Prostate gland (tissue), 2 donors: ENCODE measurements around the gene KCNG1. TPM values are rescaled to one million over a fixed set of nuclear protein-coding genes. Genes with fewer than 3 reads are reported as not detected.

Experiments
- DNase-seq: peaks from one replicate; pipeline ENCODE4 v3.0.0-alpha.2; 2019; ENCODE audit warnings: low spot score
- H3K27ac ChIP-seq, 2 donors: fragments of 200-600 bp; sonication (generic); 2 replicates each; pipeline ENCODE4 v1.5.1; 2017 to 2019
- H3K27me3 ChIP-seq: fragments of 200-600 bp; sonication (generic); replicated peaks from 2 replicates; pipeline ENCODE4 v1.5.1; 2019; ENCODE audit not compliant: insufficient read depth
- H3K36me3 ChIP-seq, 2 donors: fragments of 200-600 bp; sonication (generic); 1 replicate in 1 of 2; 2 replicates in 1 of 2; pipeline versions ENCODE4 v1.5.1 to v1.8.1; 2017 to 2019
- H3K4me1 ChIP-seq: fragments of 200-600 bp; sonication (generic); replicated peaks from 2 replicates; pipeline ENCODE4 v1.5.1; 2019
- H3K4me3 ChIP-seq, 2 donors: fragments of 200-600 bp; sonication (generic); 2 replicates each; pipeline ENCODE4 v1.5.1; 2017 to 2019
- H3K9me3 ChIP-seq: fragments of 200-600 bp; sonication (generic); 2 replicates; pipeline ENCODE4 v1.5.1; 2017
- CTCF ChIP-seq, 4 experiments: fragments of 200-600 bp in 2 of 4; fragments of 450-650 bp in 2 of 4; sonication (generic) in 2 of 4; IDR thresholded peaks; 1 replicate in 3 of 4; 2 replicates in 1 of 4; pipeline ENCODE4 v1.5.1; 2016 to 2019; ENCODE audit warnings: antibody characterized with exemption in 4 of 4, mild to moderate bottlenecking in 2 of 4, moderate library complexity in 2 of 4
- POLR2A ChIP-seq: fragments of 450-650 bp; IDR thresholded peaks from one replicate; pipeline ENCODE4 v1.6.1; 2016; ENCODE audit warnings: antibody characterized with exemption, mild to moderate bottlenecking
- POLR2AphosphoS5 ChIP-seq: sonication (generic); formaldehyde crosslinking; IDR thresholded peaks from one replicate; pipeline ENCODE4 v1.6.1; 2017; ENCODE audit warnings: antibody characterized with exemption
- WGBS: methylation state at CpG from one replicate; pipeline ENCODE4 v1.1.5; 2018; 5-methylcytosine and 5-hydroxymethylcytosine counted together
- intact Hi-C: fragments of 100-400 bp; cut with DNase I; formaldehyde crosslinking; loops from one replicate; pipeline ENCODE4 v1.14.2; 2022
- total RNA-seq, 2 donors: library from RNA; depleted of rRNA; stranded (reverse); fragments of >200 nt; gene quantifications; one replicate each; pipeline ENCODE4 v1.1.0, GENCODE V29; 2016

The KCNG1 gene
- total RNA-seq, 2 donors from 2014 or later = 6.8 to 57.9 TPM

DNA sequence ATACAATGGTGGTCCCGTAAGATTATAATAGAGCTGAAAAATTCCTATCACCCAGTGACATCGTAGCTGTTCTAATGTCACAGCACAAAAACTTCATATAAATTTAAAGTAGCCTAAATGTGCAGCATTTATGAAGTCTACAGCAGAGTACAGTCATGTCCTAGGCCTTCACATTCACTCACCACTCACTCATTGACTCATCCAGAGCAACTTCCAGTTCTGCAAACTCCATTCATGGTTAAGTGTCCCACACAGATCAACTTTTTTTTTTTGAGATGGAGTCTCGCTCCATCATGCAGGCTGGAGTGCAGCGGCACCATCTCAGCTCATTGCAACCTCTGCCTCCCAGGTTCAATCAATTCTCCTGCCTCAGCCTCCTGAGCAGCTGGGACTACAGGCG lies 20.9 kb upstream of the KCNG1 start:
- intact Hi-C loops = no loop called here
- no peaks in the 10 kb centered on the region for H3K36me3 ChIP-seq
- DNase-seq = no peak
- no peaks in the 10 kb centered on the region for H3K9me3 ChIP-seq
- H3K4me1 ChIP-seq = no peaks in the 10 kb centered on the region
- H3K27me3 ChIP-seq = no peaks in the 10 kb centered on the region
- no peak overlapping the region for H3K4me3 ChIP-seq
- H3K27ac ChIP-seq = no peak overlapping the region
- TF ChIP-seq POLR2A (no peak), POLR2AphosphoS5 (no peak), CTCF (IDR thresholded peaks at IDR 0.05) (no peak)
- 92% methylated on average over 5 of the region's 5 CpGs for WGBS

DNA sequence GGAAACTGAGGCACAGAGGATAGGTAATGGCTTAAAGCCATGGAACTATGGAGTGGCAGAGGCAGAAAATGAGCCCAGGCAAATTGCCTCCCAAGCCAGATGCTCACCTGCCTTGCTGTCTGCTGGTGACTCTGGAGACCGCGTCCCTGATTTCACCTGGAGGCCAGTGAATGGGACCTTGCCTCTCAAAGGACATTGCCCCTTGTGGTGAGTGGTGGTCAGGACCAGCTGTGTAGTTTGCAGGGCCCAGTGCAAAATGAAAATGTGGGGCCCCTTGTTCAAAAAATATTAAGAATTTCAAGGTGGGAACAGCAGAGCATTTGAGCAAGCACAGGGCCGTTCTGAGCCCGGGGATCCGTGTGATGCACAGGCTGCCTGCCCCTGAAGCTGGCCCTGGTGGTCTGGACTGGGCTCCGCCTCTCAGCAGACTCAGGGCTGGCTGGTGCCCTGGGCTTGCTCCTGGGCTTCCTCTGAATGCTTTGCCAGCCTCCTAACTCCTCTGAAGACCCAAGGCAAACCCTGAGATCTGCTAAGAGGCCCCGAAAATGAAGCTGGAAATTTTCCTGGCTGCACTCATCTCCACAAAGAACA lies 19.8 kb upstream of the KCNG1 start:
- H3K27me3 ChIP-seq = no peaks in the 10 kb centered on the region
- H3K4me3 ChIP-seq = no peak overlapping the region
- 59% methylated on average over 7 of the region's 7 CpGs for WGBS
- intact Hi-C loops = no loop called here
- DNase-seq = no peak
- TF ChIP-seq CTCF (IDR thresholded peaks at IDR 0.05) (no peak), POLR2A (no peak), POLR2AphosphoS5 (no peak)
- no peak overlapping the region for H3K27ac ChIP-seq
- no peaks in the 10 kb centered on the region for H3K36me3 ChIP-seq
- no peaks in the 10 kb centered on the region for H3K4me1 ChIP-seq
- no peaks in the 10 kb centered on the region for H3K9me3 ChIP-seq

- H3K27ac ChIP-seq = no peak overlapping the region
- intact Hi-C loops = no loop called here
- no peaks in the 10 kb centered on the region for H3K27me3 ChIP-seq
- H3K36me3 ChIP-seq = no peaks in the 10 kb centered on the region
- TF ChIP-seq POLR2A = no peak
- no peak for TF ChIP-seq POLR2AphosphoS5
- H3K9me3 ChIP-seq = no peaks in the 10 kb centered on the region
- no peaks in the 10 kb centered on the region for H3K4me1 ChIP-seq
- no peak overlapping the region for H3K4me3 ChIP-seq
- WGBS = 71% methylated on average over 6 of the region's 6 CpGs
- DNase-seq = no peak
These were observed 19.2 kb upstream of the KCNG1 start for GRCh38 chr20:51042064-51042463.

DNA sequence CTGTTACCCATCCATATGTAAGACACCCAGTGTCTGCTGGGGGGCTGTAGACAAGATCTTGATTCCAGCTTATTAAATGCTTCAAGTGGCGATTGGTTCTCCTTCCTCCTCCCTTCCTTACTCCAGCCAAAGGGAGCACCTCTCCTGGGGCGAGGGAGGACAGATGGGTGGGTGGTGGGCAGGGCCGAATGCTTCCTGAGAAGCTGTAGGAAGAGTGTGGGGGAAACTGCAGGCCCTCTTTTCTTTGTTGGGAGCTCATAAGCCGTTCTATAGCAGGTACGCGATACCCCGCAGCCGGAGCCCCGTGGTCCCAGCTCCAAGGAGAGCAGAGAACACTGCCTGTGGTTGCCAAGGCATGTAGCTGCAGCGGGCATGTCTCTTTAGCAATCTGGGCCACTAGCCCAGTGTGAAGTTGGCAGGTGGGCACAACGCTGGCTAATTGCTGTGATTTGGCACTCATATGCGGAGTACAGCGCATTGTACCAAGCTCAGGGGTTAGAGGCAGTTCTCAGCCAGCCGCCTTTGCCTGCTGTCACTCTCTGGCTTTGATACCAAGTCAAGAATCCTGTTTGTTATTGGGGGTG lies 14.7 kb upstream of the KCNG1 start:
- TF ChIP-seq CTCF (IDR thresholded peaks at IDR 0.05) (no peak), POLR2A (no peak), POLR2AphosphoS5 (no peak)
- WGBS = 43% methylated on average over 14 of the region's 14 CpGs

GRCh38 chr20:51036827-51037531 lies 14.1 kb upstream of the KCNG1 start:
- Histone ChIP-seq H3K27ac (no peak overlapping the region), H3K36me3 (no peaks in the 10 kb centered on the region), H3K4me1 (no peaks in the 10 kb centered on the region), H3K4me3 (no peak overlapping the region), H3K9me3 (no peaks in the 10 kb centered on the region), H3K27me3 (no peaks in the 10 kb centered on the region)
- TF ChIP-seq POLR2AphosphoS5 (no peak), CTCF (IDR thresholded peaks at IDR 0.05) (no peak)
- intact Hi-C loops = no loop called here
- no peak for DNase-seq
- WGBS = 82% methylated on average over 7 of the region's 7 CpGs

More for the DNA sequence above, 14.7 kb upstream of the KCNG1 start:
- intact Hi-C loops = no loop called here
- Histone ChIP-seq H3K9me3 (no peaks in the 10 kb centered on the region), H3K4me1 (no peaks in the 10 kb centered on the region), H3K36me3 (no peaks in the 10 kb centered on the region), H3K4me3 (no peak overlapping the region), H3K27ac (no peak overlapping the region), H3K27me3 (no peaks in the 10 kb centered on the region)
- DNase-seq = no peak
